Neural cell (in vitro differentiated cells): ENCODE measurements around the gene RAI1.

Experiments
- EZH2 ChIP-seq: fragments of 200-600, 300-800 bp; shearing (Covaris generic), sonication (generic); IDR thresholded peaks from 2 replicates; pipeline ENCODE4 v1.6.1; 2014; ENCODE audit warnings: antibody characterized with exemption, low read length, borderline replicate concordance, mild to moderate bottlenecking; ENCODE audit not compliant: insufficient read depth, poor library complexity, severe bottlenecking
- RAD21 ChIP-seq: fragments of 450-650 bp; conservative IDR thresholded peaks from 2 replicates; pipeline ENCODE4 v1.6.1; 2014; ENCODE audit warnings: antibody characterized with exemption, mild to moderate bottlenecking, moderate library complexity
- TF ChIP-seq, protein P1 (sequence below): fragments of 450-650 bp; IDR thresholded peaks from 2 replicates; pipeline ENCODE4 v1.5.1; 2014; ENCODE audit warnings: antibody characterized with exemption, mild to moderate bottlenecking, moderate library complexity; ENCODE audit not compliant: poor library complexity, severe bottlenecking

DNA sequence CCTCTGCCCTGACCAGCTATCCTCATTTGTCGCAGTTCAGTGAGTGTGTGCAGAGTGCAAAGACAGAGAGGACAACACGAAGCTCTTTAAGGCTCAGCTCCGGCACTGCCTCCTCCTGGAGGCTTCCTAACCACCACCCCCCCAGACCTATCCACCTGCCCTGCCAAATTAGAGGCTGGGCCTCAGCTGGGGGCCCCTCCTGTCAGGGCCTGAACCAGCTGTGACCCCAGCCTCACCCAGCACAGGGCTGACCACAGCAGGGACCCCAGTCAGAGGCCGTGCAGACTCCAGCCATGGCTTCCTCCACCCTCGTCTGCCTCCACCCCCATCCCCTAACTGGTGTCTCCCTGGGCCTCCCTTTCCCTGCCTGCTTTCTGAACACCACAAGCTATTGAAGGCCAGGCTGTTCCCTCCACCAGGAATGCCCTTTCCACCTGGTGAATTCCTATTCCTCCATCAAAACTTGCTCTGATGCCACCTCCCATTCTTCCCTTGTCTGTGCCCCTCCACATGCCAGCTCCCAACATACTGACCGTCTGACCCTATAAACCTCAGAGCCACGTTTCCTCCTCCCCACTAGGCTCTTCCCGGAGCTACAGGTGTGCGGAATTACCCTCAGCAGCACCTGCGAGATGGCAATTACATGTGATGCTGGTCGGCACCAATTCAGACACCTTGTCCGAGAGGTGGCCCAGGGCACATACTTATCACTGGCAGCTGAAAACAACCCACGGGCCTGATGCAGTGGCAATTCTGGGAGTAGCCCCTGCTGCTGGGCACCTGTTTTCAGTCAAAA is 146.8 kb downstream of the RAI1 start:
- TF ChIP-seq EZH2 (no peak), RAD21 (no peak)
- TF ChIP-seq, protein P1, sequence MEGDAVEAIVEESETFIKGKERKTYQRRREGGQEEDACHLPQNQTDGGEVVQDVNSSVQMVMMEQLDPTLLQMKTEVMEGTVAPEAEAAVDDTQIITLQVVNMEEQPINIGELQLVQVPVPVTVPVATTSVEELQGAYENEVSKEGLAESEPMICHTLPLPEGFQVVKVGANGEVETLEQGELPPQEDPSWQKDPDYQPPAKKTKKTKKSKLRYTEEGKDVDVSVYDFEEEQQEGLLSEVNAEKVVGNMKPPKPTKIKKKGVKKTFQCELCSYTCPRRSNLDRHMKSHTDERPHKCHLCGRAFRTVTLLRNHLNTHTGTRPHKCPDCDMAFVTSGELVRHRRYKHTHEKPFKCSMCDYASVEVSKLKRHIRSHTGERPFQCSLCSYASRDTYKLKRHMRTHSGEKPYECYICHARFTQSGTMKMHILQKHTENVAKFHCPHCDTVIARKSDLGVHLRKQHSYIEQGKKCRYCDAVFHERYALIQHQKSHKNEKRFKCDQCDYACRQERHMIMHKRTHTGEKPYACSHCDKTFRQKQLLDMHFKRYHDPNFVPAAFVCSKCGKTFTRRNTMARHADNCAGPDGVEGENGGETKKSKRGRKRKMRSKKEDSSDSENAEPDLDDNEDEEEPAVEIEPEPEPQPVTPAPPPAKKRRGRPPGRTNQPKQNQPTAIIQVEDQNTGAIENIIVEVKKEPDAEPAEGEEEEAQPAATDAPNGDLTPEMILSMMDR: no peak
